GM12872 (cell line): ENCODE data around the gene PDE4A.

Experiments used
- CTCF ChIP-seq: IDR thresholded peaks from 3 replicates; pipeline ENCODE4 v1.5.1; 2011; ENCODE audit warnings: low read depth, mild to moderate bottlenecking, low read length, moderate library complexity; ENCODE audit not compliant: insufficient read depth

PDE4A gene

GRCh38 chr19:10418485-10419199, 1.7 kb upstream of the PDE4A start:
- no peak for TF ChIP-seq CTCF

- no peak for TF ChIP-seq CTCF
These were observed 1.1 kb upstream of the PDE4A start for GRCh38 chr19:10419200-10419645.

GRCh38 chr19:10419646-10420443, 493 bp upstream of the PDE4A start:
- no peak for TF ChIP-seq CTCF

- no peak; the same call in 2 of the 3 replicates for TF ChIP-seq CTCF
These were observed 1.1 kb downstream of the PDE4A start for GRCh38 chr19:10421240-10422045.

- no peak for TF ChIP-seq CTCF
These were observed 1.7 kb downstream of the PDE4A start for GRCh38 chr19:10422046-10422461.

- no peak for TF ChIP-seq CTCF
These were observed 2.5 kb downstream of the PDE4A start for GRCh38 chr19:10422846-10423245.
